GM12872 (cell line): ENCODE data around the gene RHOBTB1.

Source experiments
- CTCF ChIP-seq: IDR thresholded peaks from 3 replicates; pipeline ENCODE4 v1.5.1; 2011; ENCODE audit warnings: low read depth, mild to moderate bottlenecking, low read length, moderate library complexity; ENCODE audit not compliant: insufficient read depth

RHOBTB1 gene

DNA sequence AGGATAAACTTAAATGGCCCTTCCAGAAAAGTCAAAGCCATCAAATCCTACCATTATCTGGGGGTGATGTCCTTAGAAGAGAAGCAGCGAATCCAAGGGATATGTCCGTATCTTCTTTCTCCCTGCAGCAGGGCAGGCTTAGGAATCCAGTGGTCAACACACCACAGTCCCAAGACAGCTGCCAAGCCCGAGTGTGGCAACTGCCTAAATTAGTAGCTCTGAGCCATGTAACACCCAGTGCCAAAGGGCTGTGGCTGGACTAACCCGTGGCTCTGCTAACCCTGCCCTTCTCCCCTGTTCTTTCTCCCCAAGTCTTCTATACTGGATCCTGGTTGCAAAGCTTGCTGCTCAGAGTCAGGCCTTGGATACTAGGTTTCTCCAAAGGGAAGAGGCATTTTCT lies 90.9 kb downstream of the RHOBTB1 start:
- no peak for TF ChIP-seq CTCF

DNA sequence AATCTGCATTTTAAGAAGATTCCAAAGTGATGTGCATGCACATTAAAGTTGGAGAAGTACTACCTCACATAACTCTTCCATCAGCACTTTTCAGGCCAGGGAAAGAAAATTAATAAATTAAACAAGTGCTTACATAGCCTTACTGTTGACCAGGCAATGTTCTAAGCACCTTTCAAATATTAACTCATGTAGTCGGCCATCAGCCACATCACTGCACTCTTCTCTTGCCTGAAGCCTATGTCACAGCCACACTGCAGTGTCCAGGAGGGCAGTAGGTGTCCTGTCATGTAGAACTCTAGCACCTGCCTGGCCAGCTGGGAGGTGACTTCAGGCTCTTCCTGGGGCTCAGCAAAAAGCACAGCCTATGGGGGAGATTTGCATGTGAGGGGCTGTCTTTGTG lies 94.2 kb downstream of the RHOBTB1 start:
- TF ChIP-seq CTCF, result no peak

DNA sequence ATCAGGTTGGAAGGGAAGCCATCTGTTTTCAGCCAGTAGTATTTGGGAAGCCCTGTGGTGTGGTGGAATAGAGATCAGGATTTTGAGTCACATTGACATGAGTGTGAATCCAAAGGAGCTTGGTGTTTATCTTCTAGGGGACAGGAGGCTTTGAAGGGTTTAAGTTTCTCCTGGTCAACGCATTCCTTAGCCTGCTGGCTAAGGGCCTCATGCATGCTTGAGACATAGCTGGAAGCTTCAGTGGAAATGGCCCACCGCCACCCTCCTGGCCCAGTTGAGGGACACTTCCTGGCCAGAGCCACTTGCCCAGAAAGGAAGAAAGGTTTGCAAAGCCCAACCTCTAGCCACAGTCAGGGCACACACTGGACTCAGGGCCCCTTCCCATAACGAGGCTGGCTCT lies 94.8 kb downstream of the RHOBTB1 start:
- TF ChIP-seq CTCF, result no peak

DNA sequence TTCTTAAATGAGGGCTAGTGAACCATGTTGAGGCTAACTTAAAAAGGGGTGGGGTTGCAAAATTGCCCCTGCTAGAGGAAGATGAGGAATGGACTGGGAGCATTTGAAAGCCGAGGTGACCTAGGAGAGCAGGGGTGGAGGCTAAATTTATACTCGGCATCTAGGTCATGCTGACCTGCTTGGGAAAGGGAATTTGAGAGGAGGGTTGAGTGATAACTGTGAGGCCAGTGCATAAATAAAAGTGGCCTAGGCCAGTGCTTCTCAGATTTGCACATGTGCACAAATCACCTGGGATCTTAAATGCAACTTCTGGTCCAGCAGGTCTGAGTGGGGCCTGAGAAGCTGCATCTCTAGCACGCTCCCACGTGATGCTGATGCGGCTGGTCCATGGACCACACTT lies 95.3 kb downstream of the RHOBTB1 start:
- TF ChIP-seq CTCF, result no peak

GRCh38 chr10:60848126-60848525 lies 95.9 kb downstream of the RHOBTB1 start:
- no peak for TF ChIP-seq CTCF

GRCh38 chr10:60846173-60846572 lies 97.8 kb downstream of the RHOBTB1 start:
- no peak for TF ChIP-seq CTCF

GRCh38 chr10:60845038-60845437 lies 98.9 kb downstream of the RHOBTB1 start:
- no peak for TF ChIP-seq CTCF

DNA sequence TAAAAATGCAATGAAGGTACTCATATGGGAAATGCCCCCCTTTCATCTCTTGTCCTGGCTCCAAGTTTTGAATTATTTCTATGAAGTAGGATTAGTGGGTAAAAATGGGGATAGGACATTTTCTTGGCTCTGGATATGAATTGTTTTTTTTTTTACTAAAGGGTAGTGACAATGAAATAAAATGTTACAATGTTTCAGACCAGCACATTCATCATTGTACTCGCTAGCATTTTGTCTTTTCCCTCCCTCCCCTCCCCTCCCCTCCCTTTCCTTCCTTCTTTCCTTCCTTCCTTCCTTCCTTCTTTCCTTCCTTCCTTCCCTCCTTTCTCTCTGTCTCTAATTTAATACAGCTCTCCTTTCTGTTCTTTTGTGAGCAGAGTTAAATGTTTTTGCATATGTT lies 101.3 kb downstream of the RHOBTB1 start:
- no peak for TF ChIP-seq CTCF
